ENCODE measurements around the gene FLRT2.

Gene FLRT2, protein sequence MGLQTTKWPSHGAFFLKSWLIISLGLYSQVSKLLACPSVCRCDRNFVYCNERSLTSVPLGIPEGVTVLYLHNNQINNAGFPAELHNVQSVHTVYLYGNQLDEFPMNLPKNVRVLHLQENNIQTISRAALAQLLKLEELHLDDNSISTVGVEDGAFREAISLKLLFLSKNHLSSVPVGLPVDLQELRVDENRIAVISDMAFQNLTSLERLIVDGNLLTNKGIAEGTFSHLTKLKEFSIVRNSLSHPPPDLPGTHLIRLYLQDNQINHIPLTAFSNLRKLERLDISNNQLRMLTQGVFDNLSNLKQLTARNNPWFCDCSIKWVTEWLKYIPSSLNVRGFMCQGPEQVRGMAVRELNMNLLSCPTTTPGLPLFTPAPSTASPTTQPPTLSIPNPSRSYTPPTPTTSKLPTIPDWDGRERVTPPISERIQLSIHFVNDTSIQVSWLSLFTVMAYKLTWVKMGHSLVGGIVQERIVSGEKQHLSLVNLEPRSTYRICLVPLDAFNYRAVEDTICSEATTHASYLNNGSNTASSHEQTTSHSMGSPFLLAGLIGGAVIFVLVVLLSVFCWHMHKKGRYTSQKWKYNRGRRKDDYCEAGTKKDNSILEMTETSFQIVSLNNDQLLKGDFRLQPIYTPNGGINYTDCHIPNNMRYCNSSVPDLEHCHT

DNA sequence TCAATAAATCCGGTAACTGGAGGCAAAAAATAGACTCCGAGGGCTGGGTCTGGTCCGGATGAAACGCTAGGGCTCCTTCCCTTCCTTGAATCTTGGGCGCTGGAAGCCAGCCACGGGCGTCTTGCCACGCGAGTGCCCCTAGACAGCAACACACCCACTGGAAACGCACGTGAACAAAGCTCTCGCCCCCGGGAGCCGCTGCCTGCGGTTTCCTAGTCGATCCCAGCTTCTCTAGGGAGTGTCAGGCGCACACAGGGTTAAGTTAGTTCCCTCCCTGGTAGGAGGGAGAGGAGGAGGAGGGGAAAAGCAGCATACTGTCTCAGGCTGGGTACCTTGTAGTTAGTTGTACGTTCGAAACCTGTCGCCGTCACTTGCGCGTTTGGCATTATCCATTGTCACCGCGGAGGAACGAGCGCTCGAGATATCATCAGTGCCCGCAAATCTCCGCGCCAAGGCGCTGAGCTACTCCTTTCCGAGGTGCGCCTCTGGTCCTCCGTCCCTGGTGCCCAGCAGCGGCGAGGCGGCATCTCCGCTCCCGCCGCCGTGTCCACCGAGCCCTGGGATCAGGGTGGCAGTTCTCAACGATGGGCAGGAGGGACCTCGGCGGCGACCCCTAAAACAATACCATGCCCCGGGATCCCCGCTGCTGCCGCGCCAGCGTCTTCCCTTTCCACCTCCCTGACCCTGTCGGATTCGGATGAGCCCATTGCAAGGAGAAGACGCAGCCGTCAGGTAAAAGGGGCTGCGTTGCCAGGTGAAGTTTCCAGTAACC, at the start of gene FLRT2:
TSS of gene FLRT2 (plus strand) at position 342 of the 772 bp plus-strand sequence. CDS start 91,371 bp downstream, outside the sequence.
- peak in 19 of 51 donors; percentile 4 to 61 (median 22) for DNase-seq

DNA sequence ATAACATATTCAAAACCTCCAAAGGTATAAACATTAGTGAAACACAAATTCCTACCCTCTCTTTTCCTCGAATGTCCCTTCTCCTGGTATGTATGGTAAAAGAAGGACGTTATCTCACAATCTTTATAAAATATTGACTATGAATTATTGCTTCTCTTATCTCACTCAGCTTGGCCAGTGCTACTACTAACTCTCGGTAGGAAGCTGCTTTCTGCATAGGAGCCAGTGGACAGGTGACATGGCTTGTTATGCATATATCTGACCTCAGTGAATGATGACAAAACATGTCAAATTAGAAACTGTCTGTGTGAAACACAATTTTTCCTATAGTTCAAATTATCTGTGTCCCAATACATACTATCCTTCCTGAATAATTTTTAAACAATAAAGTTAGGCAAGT, 48.5 kb upstream of the FLRT2 start:
- no peak for DNase-seq

GRCh38 chr14:85482552-85482951, 47.4 kb upstream of the FLRT2 start:
- DNase-seq, result no peak

DNA sequence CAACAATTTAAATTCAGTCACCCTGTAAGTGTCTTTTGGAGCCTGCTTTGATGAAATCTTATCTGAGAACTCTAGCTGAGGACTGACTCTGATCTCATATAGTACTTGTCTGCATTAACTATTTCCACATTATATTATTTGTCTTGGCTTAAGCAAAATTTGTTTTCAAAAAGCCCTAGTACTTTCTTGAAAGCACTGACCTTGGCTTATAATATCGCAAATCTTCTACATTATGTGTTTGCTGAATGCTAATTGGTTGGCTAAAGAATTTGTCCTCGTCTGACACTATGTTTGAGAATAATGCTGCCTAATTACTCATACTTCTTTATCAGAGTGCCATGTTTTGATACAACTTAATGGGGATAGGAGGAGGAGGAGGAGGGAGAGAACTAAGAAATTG, 46.9 kb upstream of the FLRT2 start:
- no peak for DNase-seq

- no peak for DNase-seq
These were observed 46.3 kb upstream of the FLRT2 start for GRCh38 chr14:85483652-85484051.

DNA sequence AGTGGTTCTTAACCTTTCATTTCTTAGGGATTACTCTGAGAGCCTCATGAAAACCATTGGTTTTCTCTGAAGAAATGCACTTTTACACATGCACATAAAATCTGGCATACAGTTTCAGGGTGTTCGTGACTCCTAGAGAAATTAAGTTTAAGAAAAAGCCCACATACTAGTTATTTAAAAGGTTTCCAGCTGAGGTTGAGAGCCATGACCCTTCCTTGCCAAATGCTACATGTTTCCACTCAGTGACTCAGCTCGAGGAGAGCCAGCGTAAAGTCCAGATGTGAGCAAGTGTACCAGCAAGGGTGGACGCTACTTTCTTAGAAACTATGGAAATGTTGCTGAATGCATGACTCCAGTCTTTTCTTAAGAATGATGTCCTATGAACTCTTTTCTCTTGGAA, 42.7 kb upstream of the FLRT2 start:
- no peak for DNase-seq

DNA sequence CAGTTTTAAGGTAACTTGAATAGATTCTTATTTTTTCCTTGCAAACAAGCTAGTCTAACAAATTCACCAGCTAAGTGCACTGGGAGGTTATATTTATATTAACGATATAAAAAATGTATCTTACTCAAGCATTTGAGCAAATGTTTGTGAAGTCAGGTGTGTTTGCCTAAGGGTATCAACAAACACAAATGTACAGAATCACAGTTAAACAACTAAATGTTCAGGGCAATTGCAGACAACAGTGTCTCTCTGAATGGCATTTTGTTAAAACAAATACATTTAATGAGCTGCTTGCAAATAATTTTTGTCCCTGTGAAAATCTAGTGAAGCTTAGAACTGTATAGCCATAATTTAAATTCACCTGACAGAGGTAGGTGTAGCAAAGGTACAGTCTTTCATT, 28.2 kb upstream of the FLRT2 start:
- no peak for DNase-seq

- DNase-seq, result no peak
These were observed 21.1 kb upstream of the FLRT2 start for GRCh38 chr14:85508863-85509262.

GRCh38 chr14:85512451-85512850, 17.5 kb upstream of the FLRT2 start:
- DNase-seq, result no peak

DNA sequence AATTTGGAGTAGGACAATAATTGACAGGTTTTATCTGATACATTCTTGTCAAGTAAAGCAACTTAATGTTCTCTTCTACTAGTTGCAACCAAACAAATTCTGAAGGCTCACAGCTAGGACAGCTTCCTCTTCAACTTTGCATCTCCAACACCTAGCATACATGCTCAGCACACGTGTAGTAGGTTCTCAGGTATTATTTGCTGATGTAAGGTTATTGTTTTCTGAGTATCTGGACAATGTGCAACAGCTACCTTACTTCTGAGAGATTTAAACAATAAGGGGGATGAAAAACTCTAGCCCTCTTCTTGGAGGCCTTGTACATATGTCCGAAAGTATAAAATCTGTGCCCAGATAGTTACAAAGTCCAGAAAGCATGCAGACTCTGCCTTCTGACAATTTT, 15.5 kb upstream of the FLRT2 start:
- no peak for DNase-seq

DNA sequence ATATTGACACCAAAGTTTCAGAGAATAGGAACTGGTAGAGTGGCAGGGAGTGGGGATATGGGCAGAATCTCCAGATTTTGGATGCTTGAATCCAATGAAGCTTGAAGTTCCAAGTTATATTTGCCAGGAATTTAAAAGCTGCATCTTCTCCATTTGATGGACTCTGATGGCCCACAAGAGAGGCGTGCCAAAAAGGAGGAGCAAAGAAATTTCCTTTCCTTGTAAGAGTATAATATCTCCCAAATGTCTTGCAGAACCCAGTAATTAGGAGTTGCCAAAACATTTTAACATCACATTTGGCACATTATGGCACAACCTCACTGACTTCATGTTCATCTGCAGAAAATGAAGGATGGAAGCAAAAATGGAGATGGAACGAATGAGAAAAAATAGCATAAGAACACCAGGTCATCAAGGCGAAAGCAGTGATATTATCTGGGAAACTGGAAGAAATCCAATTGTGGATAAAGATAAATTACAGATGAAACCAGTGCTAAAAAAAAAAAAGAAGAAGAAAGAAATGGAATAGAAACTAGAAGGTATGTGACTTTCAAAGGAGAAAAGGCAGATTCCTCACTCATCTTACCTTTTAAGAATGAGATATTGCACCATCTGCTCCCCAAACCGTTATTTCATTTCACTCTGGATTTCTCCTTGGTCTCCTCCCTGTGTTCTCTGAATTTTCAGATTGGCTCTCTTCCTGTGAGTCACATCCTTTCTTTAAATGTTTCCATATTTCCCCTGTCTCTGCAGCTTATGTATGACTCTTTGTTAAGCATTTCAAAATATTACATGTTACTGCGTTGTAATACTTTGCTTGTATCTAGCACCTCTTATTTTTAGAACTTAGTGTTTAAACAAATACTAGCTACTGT, 13.5 kb upstream of the FLRT2 start:
- DNase-seq, result no peak

DNA sequence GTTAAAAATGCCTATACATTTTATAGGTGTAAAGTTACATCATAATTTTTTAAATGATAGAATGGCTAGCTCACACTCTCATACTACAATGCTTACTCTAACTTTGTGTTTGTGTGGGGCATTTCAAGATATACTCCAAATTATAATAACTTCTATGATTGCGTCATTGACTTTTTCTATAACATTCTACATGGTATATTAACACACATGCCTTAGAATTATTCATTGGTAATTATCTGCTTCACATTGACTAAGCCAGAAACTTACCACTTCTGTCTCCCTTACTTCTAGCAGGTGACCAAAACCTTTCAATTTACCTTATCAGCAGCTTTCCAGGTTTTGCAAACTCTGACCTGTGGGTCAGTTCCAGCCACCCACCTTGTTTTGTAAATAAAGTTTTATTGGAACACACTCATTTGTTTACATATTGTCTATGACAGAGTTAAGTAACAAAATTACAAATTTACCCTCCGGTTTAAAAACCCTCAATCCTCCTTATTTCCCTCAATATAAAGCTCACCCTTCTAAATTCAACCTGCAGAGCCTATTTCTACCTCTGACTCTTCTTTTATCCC, 12.7 kb upstream of the FLRT2 start:
- no peak for DNase-seq

GRCh38 chr14:85519661-85520305, 10.2 kb upstream of the FLRT2 start:
- DNase-seq, result no peak

DNA sequence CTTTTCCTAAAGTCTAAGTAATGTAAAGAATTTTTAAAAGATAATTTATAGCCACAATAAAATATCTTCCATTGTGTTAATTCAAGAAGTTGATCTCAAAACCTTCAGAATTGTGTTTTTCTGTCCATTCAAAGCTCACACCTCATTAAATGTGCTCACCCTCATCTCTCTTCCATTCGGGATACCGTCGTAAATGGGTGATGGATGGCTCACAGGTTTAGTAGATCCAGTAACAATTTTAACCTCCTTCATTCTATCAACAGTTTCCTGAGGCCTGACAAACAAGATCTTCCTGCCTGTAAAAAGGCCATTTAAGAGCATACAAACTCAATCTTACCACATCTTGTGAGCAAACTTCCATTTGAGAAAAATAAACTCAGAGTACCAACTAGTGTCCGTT, 9.4 kb upstream of the FLRT2 start:
- DNase-seq, result no peak

DNA sequence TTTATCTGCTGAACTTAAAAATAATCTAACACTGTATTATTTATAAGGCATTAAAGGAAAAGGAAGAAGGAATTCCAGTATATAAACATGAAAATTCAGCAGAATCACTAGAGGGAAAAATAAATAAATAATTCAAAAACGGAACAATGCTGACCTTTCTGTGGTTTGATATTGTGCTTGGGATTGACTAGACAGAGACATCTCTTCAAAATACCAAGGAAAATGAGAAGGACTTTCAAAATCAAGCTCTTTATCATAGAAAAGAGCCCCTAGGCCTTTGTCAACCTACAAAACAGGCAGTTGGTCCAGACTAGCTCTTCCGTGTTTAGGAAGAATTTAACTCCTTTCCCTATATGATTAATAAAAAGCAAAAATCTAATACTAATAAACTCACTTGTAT, 6.3 kb upstream of the FLRT2 start:
- no peak for DNase-seq

DNA sequence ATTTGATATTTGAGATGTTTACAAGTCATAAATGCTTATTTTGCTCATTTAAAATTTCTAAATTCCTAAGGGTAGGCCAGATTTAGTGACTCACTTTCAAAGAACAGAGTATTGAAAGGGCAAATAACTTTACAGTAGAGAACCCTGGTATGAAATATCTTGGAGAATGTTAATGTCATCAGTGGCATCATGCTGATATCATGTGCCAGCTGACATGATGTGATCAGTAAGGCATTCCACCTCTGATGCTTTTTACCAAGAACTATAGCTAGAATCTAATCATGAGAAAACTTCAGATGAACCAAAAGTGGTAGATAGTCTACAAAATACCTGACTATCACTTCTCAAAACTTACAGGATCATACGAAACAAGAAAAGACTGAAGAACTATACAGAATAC, 2.9 kb upstream of the FLRT2 start:
- no peak for DNase-seq

- DNase-seq, result no peak
These were observed 2.4 kb upstream of the FLRT2 start for GRCh38 chr14:85527445-85528035.

GRCh38 chr14:85528080-85528896, 1.7 kb upstream of the FLRT2 start:
- peak in 16 of 51 donors; percentile 7 to 73 (median 18) for DNase-seq
